CD1c-positive myeloid dendritic cell (primary cell): ENCODE data around the gene ZBTB12.
"Not testable (repeated sequence)": the region's sequence is repeated elsewhere in the genome, so short reads cannot be mapped to it uniquely, and the experiment has no call there.

Source experiments
- DNase-seq: peaks from one replicate; pipeline ENCODE4 v3.0.0-alpha.2; 2016; ENCODE audit errors: extremely low spot score

Gene ZBTB12

GRCh38 chr6:31922942-31923341, 21.1 kb upstream of the ZBTB12 start:
- DNase-seq: peak; percentile 37

DNA sequence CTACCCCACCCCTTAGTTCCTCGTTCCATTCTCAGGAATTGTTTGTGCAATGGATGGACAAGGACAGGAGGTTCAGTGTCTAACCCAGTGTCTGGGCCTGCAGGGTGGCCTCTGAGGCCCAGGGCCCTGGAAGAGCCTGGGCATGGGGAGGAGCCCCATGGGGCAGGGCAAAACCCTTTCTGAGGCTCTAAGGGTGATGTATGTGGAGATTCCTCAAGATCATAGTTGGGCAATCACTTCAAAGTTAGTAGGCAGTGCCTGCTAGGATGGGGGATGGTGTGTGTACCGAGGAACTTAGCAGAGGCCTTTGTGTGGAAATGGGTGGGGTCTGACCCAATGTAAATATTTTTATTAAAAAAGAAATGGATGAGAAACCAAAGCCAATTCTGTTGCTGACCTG, 18.9 kb upstream of the ZBTB12 start:
- peak; percentile 86 for DNase-seq

GRCh38 chr6:31919624-31920303, 17.9 kb upstream of the ZBTB12 start:
- no peak for DNase-seq

DNA sequence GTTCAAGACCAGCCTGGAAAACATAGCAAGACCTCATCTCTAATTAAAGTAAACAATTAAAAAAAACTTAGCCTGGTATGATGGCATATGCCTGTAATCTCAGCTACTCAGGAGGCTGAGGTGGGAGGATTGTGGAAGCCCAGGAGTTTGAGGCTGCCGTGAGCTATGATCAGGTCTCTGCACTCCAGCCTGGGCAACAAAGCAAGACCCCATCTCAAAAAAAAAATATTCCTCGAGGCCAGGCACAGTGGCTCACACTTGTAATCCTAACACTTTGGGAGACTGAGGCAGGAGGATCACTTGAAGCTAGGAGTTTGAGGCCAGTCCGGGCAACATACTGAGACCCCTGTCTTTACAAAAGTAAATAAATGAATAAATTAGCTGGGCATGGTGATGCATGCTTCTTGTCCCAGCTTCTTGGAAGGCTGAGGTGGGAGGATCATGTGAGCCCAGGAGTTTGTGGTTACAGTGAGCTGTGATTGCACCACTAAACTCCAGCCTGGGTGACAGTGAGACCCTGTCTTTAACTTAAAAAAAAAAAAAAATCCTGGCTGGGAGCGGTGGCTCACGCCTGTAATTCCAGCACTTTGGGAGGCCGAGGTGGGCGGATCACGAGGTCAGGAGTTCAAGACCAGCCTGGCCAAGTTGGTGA, 16.3 kb upstream of the ZBTB12 start:
- peak; percentile 75 for DNase-seq

DNA sequence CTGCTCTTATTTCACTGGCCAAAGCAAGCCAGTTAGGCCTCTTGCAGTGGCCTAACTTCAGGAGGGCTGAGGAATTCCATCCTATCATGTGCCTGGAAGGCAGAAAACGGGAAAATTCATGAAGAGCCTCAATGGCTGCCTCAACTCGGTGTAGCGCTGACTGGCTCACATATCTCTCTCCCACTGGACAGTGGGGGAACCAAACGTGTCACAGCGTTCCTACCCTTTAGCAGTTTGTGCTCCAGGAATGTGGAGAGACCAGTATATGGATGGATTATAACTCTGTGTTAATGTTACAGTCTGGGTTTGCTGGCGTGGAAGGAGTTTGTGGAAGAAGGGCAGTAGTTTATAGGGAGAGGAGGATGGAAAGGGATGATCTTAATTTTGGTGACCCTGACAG, 13.9 kb upstream of the ZBTB12 start:
- DNase-seq: no peak

DNA sequence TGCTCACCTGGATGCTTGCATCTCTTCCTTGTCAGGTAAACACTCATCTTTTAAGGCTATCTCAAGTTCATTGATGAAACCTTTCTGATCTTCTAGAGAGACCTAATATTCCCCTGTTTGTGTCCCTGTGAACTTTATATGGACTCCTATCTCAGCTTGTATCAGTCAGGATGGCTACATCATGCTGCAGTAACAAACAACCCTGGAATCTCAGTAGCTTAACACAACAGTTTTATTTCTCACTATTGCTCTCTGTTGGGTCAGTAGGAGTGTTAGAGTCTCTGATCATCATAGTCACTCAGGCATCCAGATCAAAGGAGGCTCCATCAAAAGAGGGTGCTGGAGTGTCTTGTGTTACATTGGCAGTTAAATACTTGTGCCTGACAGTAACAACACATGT, 13.5 kb upstream of the ZBTB12 start:
- no peak for DNase-seq

DNA sequence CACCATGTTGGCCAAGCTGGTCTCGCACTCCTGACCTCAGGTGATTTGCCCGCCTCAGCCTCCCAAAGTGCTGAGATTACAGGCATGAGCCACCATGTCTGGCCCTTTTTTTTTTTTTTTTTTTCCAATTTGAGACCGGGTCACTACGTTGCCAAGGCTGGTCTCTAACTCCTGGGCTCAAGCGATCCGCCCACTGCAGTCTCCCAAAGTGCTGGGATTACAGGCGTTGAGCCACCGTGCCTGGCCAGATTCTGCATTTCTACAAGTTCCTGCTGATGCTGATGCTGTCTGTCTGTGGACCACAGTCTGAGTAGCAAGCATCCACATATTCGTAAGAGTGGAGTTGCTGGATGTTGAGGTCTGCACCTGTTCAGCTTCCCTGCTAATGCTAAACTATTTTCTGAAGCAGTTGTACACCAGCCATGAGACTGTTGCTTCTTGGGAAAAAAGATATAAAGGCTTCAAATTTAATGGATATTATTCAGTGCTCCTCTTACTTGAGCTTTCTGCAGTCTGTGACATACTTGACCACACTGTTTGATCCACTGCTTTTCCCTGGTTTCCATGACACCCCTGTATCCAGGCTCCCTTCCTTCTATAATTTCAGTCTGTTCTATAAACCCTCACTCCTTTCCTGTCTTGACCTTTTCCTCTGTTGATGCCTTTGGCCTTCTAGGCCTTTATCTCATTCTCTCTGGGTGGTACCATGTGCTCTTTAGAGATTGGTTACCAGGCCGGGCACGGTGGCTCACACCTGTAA, 10.1 kb upstream of the ZBTB12 start:
- no peak for DNase-seq

DNA sequence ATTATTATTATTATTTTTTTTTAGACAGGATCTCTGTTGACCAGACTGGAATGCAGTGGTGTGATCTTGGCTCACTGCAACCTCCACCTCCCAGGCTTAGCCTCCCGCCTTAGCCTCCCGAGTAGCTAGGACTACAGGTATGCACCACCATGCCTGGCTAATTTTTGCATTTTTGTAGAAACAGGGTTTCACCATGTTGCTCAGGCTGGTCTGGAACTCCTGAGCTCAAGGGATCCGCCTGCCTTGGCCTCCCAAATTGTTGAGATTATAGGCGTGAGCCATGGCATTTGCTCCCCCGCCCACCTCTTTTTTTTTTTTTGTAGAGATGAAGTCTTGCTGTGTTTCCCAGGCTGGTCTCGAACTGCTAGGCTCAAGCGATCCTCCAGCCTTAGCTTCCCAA, 7.4 kb upstream of the ZBTB12 start:
- DNase-seq: not testable (repeated sequence)

DNA sequence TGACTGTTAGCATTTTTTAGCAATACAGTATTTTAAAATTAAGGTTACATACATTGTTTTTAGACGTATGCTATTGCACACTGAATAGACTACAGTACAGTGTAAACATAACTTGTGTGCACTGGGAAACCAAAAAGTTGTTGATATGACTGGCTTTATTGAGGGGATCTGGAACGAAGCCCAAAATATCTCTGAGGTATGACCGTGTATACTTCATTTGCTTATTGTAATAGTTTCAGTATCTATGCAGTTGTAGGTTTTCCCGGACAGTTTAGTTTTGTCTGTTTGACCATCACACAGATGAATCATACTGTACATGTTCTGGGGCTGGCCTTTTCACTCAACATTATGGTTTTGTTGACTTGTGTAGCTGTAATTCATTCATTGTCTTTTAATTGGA, 6.9 kb upstream of the ZBTB12 start:
- peak; percentile 28 for DNase-seq

DNA sequence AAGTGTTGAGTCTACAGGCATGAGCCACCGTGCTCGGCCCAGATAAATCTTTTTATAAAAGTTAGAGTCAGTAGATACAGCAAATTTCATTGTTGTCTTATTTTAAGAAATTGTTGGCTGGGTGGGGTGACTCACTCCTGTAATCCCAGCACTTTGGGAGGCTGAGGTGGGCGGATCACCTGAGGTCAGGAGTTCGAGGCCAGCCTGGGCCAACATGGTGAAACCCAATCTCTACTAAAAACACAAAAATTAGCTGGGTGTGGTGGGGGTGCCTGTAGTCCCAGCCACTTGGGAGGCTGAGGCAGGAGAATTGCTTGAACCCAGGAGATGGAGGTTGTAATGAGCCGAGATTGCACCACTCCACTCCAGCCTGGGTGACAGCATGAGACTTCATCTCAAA, 6.4 kb upstream of the ZBTB12 start:
- DNase-seq: not testable (repeated sequence)

DNA sequence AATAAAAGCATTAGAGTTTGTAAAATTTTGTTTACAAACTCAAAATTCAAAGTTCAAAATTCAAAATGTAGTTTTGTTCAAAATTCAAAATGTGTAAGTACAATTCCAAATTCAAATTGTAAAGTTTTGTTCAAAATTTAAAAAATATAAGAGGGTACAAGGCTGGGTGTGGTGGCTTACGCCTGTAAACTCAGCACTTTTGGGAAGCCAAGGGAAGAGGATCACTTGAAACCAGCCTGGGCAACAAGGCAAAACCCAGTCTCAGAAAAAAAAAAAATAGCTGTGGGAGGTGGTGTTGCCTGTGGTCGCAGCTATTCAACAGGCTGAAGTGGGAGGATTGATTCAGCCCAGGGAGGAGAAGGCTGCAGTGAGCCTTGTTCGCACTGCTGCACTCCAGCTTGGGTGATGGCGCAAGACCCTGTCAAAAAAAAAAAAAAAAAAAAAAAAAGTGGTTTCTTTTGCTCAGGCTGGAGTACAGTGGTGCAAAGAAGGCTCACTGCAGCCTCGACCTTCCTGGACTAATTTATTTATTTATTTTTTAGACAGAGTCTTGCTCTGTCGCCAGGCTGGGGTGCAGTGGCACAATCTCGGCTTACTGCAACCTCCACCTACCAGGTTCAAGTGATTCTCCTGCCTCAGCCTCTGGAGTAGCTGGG, 5.4 kb upstream of the ZBTB12 start:
- DNase-seq: peak; percentile 87

GRCh38 chr6:31906727-31907126, 4.8 kb upstream of the ZBTB12 start:
- not testable (repeated sequence) for DNase-seq

DNA sequence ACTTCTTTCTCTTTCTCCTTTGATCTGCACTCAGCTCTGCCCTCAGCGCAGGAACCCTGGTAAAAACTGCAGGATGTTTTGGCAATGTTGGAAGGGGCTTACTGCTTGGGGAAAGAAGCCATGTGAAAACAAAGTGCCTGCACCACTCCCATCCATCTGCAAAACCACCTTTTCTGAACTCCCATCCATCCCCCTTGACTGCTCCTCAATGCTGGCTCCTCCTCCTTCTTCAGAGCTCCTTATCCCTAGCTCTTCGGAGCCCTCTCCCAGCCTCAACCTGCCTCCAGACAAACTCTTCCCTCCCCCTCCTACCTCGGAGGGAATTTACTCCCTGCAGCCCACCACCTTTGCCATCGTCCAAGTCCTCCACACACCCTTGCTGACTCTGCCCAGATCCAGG, 4.2 kb upstream of the ZBTB12 start:
- no peak for DNase-seq

- DNase-seq: no peak
These were observed 3.2 kb upstream of the ZBTB12 start for GRCh38 chr6:31905041-31905440.

GRCh38 chr6:31903957-31904356, 2.1 kb upstream of the ZBTB12 start:
- DNase-seq: no peak

- DNase-seq: peak; percentile 63
These were observed 402 bp downstream of the ZBTB12 start for GRCh38 chr6:31901415-31901952.

DNA sequence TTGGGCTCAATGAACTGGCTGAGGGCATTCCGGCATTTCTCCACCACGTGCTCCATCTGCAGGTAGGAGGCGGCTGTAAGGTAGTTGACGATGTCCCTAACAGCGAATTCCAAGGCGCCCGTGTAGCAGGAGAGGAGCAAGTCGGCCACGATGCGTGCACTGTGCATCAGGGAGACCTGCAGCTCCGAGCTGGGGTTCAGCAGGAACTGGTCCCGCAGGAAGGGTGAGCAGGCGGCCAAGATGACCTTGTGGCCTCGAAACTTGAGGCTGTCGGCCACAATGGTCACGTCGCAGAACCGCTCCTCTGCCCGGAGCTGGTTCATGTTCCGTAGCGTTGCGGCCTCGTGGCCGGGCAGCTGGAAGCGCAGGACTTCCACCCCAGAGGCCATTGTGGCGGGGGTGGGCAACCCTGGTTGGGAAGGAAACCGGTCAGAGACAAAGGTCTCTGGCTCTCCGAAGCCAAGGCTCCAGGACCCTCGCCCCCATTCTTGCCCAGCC, 920 bp downstream of the ZBTB12 start:
- no peak for DNase-seq

DNA sequence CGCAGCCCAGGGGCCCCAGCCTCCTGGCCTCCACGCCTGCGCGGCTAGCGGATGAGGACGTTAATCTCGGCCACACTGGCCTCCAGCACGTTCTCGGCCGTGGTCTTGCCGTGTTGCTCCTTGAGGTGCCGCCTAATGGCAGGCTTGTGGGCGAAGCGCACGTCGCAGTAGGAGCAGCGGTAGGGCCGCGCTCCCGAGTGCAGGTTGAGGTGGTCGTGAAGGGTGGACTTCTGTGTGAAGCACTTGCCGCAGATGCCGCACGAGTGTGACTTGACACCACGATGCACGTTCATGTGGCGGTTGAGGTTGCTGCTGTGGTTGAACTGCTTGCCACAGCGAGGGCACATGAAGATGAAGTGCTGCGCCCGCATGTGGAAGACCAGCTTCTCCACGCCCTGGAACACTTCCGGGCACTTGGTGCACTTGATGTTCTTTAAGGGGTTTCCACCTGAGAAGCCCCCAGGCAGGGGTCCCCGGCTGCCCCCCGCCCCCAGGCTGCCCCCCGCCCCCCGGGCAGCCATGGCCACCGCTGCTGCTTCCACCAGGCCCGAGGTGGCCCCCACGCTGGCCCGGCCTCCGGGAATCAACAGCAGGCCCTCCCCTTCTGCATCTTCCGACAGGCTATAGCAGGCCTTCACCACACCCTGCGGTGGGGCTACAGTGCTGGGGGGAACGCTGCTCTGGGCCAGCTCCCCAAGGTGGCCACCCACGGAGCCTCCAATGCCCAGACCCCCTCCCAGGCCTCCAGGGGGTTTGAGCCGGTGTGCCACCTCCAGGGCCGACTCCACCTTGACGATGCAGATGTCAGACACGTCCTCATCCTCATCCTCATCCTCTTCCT, 1.8 kb downstream of the ZBTB12 start:
- DNase-seq: no peak

DNA sequence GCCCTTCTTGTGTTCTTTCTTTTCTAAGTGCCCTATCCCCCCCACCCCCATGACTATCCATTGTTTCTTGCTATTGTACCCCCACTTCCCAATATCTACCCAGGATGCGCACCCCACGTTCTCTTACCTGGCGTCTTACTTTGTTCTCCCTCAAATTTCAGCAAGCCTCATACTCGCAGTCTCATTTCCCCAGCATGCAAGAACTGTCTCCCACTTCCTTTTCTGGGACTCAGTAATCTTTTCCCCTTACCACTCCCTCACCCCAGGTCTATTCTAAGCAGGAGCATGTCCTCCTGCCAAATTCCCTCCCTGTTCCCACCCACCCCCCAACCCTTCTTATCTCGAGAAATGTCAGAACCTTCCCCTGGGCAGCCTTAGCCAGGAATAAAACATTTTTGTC, 2.7 kb downstream of the ZBTB12 start:
- DNase-seq: peak; percentile 35

DNA sequence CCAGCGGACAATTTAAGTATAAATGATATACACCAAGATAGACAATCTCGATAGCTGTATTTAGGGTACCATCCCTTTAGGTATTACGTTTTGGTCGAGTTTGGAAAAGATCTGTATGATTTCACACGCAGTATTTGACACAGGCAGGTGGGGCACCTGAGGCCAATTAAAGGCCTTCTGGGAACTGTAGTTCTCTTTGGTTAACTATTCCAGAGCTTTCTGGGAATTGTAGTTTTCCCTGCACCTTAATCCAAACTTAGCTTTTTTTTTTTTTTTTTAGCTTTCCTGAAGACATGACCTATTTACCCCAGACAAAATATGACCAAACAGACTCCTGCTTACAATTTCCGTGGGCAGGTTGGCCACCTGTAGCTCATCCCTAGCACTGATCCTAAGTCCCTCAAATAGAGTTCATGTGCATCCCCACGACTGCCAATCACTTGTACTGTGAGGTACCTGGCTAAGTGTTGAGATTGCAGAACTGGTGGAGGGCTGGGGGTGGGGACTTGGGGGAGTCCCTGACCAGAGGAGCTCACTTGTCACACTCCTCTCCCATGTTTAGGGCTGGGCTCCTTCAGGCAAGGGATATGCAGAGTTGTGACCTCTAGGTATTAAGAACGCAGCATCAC, 3.4 kb downstream of the ZBTB12 start:
- peak; percentile 45 for DNase-seq
